ENCODE measurements around the gene CACNG4.

Gene CACNG4

GRCh38 chr17:66963909-66964771 lies at the start of gene CACNG4:
Gene CACNG4, plus strand, starts transcription at chr17:66964707. Its CDS starts 205 bp downstream, at chr17:66964912.
- TF ChIP-seq PPARA (CRISPR knock-in tag; IDR thresholded peaks at IDR 0.05; ENCODE audit: borderline replicate concordance) (no peak), GLIS3 (CRISPR knock-in tag; IDR thresholded peaks at IDR 0.05) (no peak), CREB5 (CRISPR knock-in tag; IDR thresholded peaks at IDR 0.05; ENCODE audit: low read depth) (no peak), ZNF8 (CRISPR knock-in tag; IDR thresholded peaks at IDR 0.05) (no peak), ISL1 (CRISPR knock-in tag; IDR thresholded peaks at IDR 0.05) (no peak), TOX (CRISPR knock-in tag; IDR thresholded peaks at IDR 0.05; ENCODE audit: borderline replicate concordance) (no peak), OSR1 (CRISPR knock-in tag; IDR thresholded peaks at IDR 0.05) (no peak)
- TF ChIP-seq, protein P1, sequence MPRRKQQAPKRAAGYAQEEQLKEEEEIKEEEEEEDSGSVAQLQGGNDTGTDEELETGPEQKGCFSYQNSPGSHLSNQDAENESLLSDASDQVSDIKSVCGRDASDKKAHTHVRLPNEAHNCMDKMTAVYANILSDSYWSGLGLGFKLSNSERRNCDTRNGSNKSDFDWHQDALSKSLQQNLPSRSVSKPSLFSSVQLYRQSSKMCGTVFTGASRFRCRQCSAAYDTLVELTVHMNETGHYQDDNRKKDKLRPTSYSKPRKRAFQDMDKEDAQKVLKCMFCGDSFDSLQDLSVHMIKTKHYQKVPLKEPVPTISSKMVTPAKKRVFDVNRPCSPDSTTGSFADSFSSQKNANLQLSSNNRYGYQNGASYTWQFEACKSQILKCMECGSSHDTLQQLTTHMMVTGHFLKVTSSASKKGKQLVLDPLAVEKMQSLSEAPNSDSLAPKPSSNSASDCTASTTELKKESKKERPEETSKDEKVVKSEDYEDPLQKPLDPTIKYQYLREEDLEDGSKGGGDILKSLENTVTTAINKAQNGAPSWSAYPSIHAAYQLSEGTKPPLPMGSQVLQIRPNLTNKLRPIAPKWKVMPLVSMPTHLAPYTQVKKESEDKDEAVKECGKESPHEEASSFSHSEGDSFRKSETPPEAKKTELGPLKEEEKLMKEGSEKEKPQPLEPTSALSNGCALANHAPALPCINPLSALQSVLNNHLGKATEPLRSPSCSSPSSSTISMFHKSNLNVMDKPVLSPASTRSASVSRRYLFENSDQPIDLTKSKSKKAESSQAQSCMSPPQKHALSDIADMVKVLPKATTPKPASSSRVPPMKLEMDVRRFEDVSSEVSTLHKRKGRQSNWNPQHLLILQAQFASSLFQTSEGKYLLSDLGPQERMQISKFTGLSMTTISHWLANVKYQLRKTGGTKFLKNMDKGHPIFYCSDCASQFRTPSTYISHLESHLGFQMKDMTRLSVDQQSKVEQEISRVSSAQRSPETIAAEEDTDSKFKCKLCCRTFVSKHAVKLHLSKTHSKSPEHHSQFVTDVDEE (CRISPR knock-in tag; IDR thresholded peaks at IDR 0.05) = no peak
- ATAC-seq = peak; percentile 9; the same call in 2 of the 3 replicates

GRCh38 chr17:66915204-66915611 lies 49.3 kb upstream of the CACNG4 start:
- TF ChIP-seq ISL1 (CRISPR knock-in tag; IDR thresholded peaks at IDR 0.05) (no peak), BACH2 (CRISPR knock-in tag; IDR thresholded peaks at IDR 0.05; ENCODE audit: borderline replicate concordance) (no peak), ESRRG (CRISPR knock-in tag; IDR thresholded peaks at IDR 0.05) (no peak), TCF4 (CRISPR knock-in tag; IDR thresholded peaks at IDR 0.05; ENCODE audit: borderline replicate concordance) (no peak), SNAI2 (CRISPR knock-in tag; IDR thresholded peaks at IDR 0.05) (no peak), ZFP3 (CRISPR knock-in tag; IDR thresholded peaks at IDR 0.05) (no peak), RARB (CRISPR knock-in tag; IDR thresholded peaks at IDR 0.05) (no peak)
- TF ChIP-seq, protein P2, sequence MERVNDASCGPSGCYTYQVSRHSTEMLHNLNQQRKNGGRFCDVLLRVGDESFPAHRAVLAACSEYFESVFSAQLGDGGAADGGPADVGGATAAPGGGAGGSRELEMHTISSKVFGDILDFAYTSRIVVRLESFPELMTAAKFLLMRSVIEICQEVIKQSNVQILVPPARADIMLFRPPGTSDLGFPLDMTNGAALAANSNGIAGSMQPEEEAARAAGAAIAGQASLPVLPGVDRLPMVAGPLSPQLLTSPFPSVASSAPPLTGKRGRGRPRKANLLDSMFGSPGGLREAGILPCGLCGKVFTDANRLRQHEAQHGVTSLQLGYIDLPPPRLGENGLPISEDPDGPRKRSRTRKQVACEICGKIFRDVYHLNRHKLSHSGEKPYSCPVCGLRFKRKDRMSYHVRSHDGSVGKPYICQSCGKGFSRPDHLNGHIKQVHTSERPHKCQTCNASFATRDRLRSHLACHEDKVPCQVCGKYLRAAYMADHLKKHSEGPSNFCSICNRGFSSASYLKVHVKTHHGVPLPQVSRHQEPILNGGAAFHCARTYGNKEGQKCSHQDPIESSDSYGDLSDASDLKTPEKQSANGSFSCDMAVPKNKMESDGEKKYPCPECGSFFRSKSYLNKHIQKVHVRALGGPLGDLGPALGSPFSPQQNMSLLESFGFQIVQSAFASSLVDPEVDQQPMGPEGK (CRISPR knock-in tag; IDR thresholded peaks at IDR 0.05; ENCODE audit: borderline replicate concordance) = no peak
- peak; percentile 97 for ATAC-seq

DNA sequence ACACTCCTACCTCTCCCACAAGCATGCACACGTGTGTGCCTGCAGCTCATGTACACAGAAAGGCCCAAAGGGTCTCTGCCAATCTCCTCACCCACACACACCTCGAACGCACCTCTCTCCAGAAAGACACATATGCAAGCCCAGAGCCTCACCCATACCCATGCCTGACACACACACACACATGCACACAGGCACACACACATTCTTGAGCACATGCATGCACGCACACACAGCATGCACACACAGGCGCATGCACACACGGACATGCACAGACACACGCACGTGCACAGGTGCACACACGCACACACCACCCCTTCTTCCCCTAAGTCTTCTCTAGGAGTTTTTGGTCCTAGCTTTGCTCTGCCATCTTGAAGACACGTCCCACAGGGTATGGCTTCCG lies 48.7 kb upstream of the CACNG4 start:
- TF ChIP-seq ZNF70 (CRISPR knock-in tag; IDR thresholded peaks at IDR 0.05) (no peak), ZFP3 (CRISPR knock-in tag; IDR thresholded peaks at IDR 0.05) (no peak), TCF4 (CRISPR knock-in tag; IDR thresholded peaks at IDR 0.05; ENCODE audit: borderline replicate concordance) (no peak), SNAI2 (CRISPR knock-in tag; IDR thresholded peaks at IDR 0.05) (no peak), ZFP30 (CRISPR knock-in tag; IDR thresholded peaks at IDR 0.05) (no peak), TOX (CRISPR knock-in tag; IDR thresholded peaks at IDR 0.05; ENCODE audit: borderline replicate concordance) (no peak), RARB (CRISPR knock-in tag; IDR thresholded peaks at IDR 0.05) (no peak), BACH2 (CRISPR knock-in tag; IDR thresholded peaks at IDR 0.05; ENCODE audit: borderline replicate concordance) (no peak), GLIS3 (CRISPR knock-in tag; IDR thresholded peaks at IDR 0.05) (no peak), ZC3H10 (CRISPR knock-in tag; IDR thresholded peaks at IDR 0.05) (no peak), ARNTL (CRISPR knock-in tag; IDR thresholded peaks at IDR 0.05; ENCODE audit: borderline replicate concordance, low read depth) (no peak), ESRRG (CRISPR knock-in tag; IDR thresholded peaks at IDR 0.05) (no peak)
- TF ChIP-seq, protein P2 (CRISPR knock-in tag; IDR thresholded peaks at IDR 0.05; ENCODE audit: borderline replicate concordance) = no peak
- ATAC-seq = no peak

- no peak for TF ChIP-seq ZFP3 (CRISPR knock-in tag; IDR thresholded peaks at IDR 0.05)
These were observed 47.6 kb upstream of the CACNG4 start for GRCh38 chr17:66916946-66917345.

More at GRCh38 chr17:66916946-66917345, 47.6 kb upstream of the CACNG4 start:
- no peak for ATAC-seq

All from SK-N-SH treated with all-trans-retinoic acid at 6 μM for 48 hours (cell line).